KOPT-K1 (cell line): ENCODE measurements around the gene MRS2.
A peak's percentile ranks its signal among the peaks of the same experiment; 100 is the strongest.
"Not testable (repeated sequence)": the region's sequence is repeated elsewhere in the genome, so short reads cannot be mapped to it uniquely, and the experiment has no call there.

Source experiments
- H3K27ac ChIP-seq: fragments of 200-600 bp; sonication (generic); 2 replicates; pipeline ENCODE4 v1.5.1; 2016; ENCODE audit warnings: antibody characterized with exemption, mild to moderate bottlenecking, low read depth, low read length; ENCODE audit not compliant: poor library complexity, severe bottlenecking
- H3K36me3 ChIP-seq: fragments of 200-600 bp; sonication (generic); 2 replicates; pipeline ENCODE4 v1.5.1; 2017; ENCODE audit warnings: antibody characterized with exemption, mild to moderate bottlenecking, low read length, moderate library complexity; ENCODE audit not compliant: insufficient read depth
- H3K9me3 ChIP-seq: fragments of 200-600 bp; sonication (generic); 2 replicates; pipeline ENCODE4 v1.5.1; 2017; ENCODE audit warnings: antibody characterized with exemption, low read length, mild to moderate bottlenecking; ENCODE audit not compliant: insufficient read depth, poor library complexity, severe bottlenecking

MRS2 gene

DNA sequence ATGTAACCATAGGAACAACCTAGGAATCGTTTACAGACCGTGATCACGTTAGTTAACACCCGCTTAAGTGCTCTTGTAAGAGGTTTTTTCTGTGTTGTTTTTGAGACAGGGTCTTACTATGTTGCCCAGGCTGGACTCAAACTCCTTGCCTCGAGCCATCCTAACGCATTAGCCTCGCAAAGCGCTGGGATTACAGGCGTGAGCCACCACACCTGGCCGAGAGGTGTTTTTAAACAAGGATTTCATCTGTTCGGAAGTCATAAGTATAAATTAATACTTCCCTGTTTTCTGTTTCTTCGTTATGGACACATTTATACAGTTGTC lies 727 bp downstream of the MRS2 start:
- Histone ChIP-seq H3K27ac (peak overlapping the region; percentile 58), H3K36me3 (peaks cover 18% of the 10 kb centered on the region), H3K9me3 (no peaks in the 10 kb centered on the region)

DNA sequence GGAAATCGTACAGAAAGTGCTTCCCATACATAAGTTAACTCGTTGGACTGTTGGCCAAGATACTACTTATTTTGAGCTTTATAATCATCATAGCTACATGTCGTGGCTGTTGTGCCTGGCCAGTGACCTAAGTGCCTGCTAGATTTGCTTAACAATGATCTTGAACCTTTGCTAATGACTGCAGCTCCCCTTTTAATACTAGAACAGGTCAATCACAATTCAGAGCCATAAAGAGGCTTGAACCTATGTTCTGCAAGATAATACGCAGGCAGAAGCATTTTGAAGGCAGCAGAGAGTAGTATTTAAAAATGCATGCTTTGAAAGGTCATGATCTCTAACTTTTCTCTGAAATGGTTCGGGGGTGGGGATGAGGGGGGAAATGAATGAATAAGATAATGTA lies 2.5 kb downstream of the MRS2 start:
- Histone ChIP-seq H3K9me3 (no peaks in the 10 kb centered on the region), H3K27ac (no peak overlapping the region), H3K36me3 (peaks cover 32% of the 10 kb centered on the region)

DNA sequence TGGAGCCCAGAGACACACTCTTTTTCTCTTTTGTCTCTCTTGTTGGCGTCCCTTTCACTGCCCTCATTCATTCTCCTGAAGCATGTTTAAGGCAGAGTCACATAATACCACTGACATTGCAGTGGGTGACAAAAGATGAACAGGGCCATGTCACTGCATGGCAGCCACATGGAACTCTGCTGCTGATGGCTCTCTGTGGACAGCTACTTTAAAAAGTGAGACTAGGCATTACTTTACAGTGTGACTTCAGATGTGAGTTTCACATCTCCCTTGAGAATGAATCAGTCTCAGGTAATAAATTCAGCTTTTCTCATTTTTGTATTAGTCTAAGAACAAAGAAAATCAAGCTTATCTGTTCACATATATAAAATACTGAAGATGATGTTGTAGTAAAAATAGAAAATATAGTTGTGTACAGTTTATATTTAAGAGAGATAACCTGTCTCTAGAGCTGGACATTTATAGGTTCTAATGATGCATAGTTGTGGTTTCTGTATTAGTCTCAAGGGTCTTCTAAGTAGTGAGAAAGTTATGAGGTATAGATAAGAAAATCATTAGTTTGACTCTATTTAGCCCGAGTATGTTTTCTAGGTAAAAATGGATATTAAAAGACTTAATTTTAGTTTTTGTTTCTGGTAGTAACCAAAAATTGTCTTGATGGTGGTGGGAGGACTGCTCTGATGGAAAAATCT lies 6.1 kb downstream of the MRS2 start:
- no peak overlapping the region for H3K27ac ChIP-seq

DNA sequence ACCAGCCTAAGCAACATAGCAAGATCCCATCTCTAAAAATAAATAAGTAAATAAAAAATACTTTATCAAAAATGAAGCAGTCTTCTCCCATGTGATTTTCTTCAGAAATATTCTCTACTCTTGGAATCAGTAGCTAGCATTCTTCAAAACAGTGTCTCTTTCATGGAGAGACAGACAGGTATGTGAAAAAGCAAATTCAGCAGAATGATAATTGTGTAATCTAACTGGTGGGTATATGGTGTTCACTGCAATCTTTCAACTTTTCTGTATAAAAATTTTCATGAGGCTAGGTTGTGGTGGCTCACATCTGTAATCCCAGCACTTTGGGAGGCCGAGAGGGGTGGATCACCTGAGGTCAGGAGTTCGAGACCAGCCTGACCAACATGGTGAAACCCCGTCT lies 7.9 kb downstream of the MRS2 start:
- H3K36me3 ChIP-seq: peaks cover 72% of the 10 kb centered on the region

More for the DNA sequence above, 6.1 kb downstream of the MRS2 start:
- Histone ChIP-seq H3K36me3 (peaks cover 60% of the 10 kb centered on the region), H3K9me3 (no peaks in the 10 kb centered on the region)

DNA sequence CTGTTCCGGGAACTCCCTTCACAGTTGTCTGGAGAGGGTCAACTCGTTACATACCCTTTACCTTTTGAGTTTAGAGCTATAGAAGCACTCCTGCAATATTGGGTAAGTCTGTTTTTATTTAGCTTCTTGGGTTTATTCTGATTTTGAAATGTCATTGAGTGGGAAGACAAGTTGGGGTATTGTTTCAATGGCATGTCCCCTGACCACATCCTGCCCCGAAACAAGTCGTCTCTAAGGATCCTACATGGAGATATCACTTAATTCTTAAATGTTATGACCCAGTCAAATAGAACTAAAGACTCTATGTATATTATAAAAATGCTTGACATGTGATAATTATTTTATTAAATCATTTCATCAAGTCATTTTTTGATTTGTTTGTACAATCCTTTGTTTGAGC lies 9.6 kb downstream of the MRS2 start:
- peaks cover 88% of the 10 kb centered on the region for H3K36me3 ChIP-seq
- no peaks in the 10 kb centered on the region for H3K9me3 ChIP-seq
- no peak overlapping the region for H3K27ac ChIP-seq

More for the DNA sequence above, 7.9 kb downstream of the MRS2 start:
- no peaks in the 10 kb centered on the region for H3K9me3 ChIP-seq
- no peak overlapping the region for H3K27ac ChIP-seq

DNA sequence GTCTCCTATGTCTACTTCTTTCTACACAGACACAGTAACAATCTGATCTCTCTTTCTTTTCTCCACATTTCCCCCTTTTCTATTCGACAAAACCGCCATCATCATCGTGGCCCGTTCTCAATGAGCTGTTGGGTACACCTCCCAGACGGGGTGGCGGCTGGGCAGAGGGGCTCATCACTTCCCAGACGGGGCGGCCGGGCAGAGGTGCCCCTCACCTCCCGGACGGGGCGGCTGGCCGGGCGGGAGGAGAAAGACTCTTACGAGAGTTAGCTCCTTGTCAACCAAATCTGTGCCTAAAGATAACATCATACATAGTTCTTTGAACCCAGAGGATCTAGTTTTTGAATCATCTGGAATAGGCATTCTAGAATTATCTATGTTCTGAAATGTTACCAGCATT lies 11.8 kb downstream of the MRS2 start:
- peaks cover 86% of the 10 kb centered on the region for H3K36me3 ChIP-seq
- not testable (repeated sequence) for H3K27ac ChIP-seq, H3K9me3 ChIP-seq

DNA sequence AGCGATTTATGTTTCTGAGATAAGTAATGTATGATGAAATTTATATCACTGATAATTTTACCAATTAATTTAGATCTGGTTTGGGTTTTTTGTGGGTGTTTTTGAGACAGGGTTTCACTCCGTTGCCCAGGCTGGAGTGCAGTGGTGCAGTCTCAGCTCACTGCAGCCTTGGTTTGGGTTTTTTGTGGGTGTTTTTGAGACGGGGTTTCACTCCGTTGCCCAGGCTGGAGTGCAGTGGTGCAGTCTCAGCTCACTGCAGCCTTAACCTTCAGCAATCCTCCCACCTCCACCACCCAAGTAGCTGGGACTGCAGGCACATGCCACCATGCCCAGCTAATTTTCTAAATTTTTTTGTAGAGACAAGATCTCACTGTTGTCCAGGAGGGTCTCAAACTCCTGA lies 13.0 kb downstream of the MRS2 start:
- Histone ChIP-seq H3K9me3 (no peaks in the 10 kb centered on the region), H3K36me3 (peaks cover 90% of the 10 kb centered on the region), H3K27ac (no peak overlapping the region)

DNA sequence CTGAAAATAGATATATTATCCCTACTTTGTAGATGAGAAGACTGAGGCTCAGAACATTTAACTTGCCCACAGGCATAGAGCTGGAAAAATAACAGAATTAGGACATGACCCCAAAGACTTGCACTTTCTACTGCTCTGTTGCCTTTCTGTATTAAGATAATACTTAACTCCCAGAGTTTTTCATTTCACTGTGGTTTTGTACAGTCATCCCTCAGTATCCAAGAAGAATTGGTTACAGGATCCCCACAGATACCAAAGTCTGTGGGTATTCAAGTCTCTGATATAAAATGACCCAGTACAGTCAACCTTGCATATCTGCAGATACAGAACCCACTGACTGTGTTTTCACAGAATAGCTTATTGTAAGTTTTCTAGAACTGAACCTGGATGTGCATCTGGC lies 16.8 kb downstream of the MRS2 start:
- Histone ChIP-seq H3K9me3 (no peaks in the 10 kb centered on the region), H3K36me3 (peaks cover 98% of the 10 kb centered on the region), H3K27ac (no peak overlapping the region)

DNA sequence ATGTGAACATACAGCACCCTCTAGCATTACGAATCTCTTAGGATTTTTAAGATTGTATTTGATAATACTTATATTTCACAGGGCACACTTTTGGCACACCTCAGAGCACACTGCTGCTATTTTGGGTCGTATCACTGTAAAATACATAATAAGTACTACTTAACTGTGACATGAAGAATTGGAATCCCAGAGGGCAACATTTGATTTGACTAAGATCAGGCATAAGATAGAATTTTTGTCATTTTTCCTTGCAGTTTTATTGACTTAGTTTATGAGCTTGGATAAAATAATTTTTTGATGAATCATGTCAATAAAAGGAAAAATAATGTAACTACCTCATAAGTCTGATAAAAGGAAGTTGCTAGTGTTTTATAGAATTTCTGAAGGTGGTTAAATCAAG lies 22.4 kb downstream of the MRS2 start:
- Histone ChIP-seq H3K27ac (no peak overlapping the region), H3K36me3 (peaks cover 76% of the 10 kb centered on the region)

DNA sequence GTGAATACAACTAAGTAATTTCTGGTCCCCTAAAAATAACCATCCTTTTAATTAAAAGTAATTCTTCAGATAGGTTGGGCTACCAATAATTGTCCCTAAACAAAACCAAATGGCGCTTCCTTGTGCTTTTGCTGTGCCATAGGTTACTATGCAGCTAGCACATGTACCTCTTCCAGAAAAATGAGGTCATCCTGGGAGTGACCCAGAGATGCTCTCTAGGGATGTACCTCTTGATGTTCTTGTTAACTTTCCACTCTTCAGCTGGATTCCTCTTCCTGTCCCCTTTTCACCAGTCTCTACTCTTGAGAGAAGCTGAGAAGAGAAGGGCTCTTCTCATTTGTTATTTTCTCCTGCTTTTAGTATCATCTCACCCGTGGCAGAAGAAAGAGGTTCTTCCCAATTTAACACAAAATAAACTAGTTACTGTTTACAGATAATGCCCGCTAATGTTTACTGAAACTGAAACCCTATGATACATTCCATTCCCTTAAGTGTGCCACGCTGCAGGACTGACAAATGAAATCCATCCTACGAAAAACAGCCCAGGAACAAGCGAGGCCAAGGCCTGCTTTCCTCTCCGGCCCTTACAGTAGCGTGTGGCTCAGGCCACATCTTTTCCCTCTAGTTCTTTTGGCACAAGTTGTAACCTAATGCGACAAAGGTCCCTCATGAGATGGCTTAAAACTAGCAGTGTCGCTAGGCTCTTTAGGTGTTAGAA lies 24.2 kb downstream of the MRS2 start:
- Histone ChIP-seq H3K36me3 (peaks cover 58% of the 10 kb centered on the region), H3K27ac (no peak overlapping the region)

More for the DNA sequence above, 22.4 kb downstream of the MRS2 start:
- no peaks in the 10 kb centered on the region for H3K9me3 ChIP-seq

DNA sequence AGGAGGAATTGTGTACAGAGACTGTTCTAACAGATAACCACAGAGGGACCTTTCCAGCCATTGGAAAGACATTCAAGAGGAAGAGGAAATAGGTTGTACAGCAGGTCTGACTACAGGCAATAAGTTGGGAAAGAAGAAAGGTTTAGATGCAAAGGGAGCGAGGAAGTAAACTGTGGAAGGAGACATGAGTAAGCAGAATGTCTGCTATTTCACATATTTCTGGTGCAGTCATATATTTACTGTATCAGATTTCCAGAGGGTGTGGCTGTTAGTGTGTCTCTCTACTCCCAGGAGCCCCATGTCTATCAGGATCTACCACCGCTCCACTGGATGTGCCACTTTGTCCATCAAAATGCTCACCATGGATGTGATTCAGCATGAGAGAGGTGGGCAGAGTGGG lies 25.9 kb downstream of the MRS2 start:
- peaks cover 42% of the 10 kb centered on the region for H3K36me3 ChIP-seq
- H3K27ac ChIP-seq: no peak overlapping the region
- H3K9me3 ChIP-seq: no peaks in the 10 kb centered on the region

More for the DNA sequence above, 24.2 kb downstream of the MRS2 start:
- H3K9me3 ChIP-seq: no peaks in the 10 kb centered on the region

DNA sequence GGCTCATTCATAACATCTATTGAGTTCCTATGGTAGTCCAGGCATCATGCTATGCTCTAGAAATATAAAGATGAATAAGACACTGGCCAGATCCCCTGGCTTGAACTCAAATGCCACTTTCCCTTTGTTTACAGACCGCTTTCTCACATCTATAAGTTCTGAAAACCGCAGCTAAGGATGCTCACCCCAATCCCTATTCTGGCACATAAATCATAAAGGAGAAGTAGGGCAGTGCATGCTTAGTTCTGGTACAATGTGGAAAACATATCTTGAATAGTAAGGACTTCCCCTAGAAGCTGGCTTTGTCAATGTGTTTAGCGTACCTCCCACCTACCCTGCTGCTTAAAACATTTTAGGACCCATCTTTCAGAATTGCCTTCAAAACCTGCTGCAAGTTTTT lies 26.4 kb downstream of the MRS2 start:
- no peak overlapping the region for H3K27ac ChIP-seq
- peaks cover 37% of the 10 kb centered on the region for H3K36me3 ChIP-seq
- no peaks in the 10 kb centered on the region for H3K9me3 ChIP-seq

DNA sequence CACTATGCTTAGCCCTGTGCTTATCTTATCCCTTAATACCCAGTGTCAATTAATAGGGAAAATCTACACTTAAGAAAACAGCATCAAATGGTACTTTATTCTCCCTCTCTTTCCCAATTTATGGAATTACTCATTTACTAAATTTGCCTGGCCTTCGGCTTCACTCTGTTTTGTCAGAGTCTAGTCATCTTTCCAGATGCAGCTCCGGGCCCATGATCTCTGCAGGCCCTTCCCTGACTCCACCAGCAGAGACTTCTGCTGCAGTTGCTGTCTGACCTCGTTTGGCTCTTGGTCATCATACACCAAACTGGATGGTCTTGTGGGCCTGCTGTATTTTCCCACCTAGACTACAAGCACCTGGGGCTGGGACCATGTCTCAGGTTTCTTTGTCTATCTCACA lies 27.4 kb downstream of the MRS2 start:
- H3K27ac ChIP-seq: no peak overlapping the region
- no peaks in the 10 kb centered on the region for H3K9me3 ChIP-seq

DNA sequence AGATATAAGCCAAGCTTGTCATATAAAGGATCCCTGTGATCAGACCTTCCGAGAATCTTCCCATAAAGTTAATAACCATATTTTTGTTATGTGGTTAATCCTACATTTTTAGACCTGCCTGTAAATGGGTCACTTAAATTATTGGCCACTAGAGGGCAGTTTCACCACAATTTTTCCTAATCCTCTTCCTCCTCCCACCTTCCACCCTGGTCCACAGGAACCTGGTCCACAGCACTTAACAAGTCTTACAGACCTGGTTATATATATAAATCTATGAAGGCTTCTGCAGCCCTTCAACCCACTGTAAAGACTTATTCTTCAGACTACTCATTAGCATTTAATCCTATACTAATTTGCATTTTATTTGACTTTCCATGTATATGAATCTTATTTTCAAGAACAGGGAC lies 28.3 kb downstream of the MRS2 start:
- Histone ChIP-seq H3K27ac (no peak overlapping the region), H3K9me3 (no peaks in the 10 kb centered on the region), H3K36me3 (peaks cover 18% of the 10 kb centered on the region)

More for the DNA sequence above, 27.4 kb downstream of the MRS2 start:
- peaks cover 27% of the 10 kb centered on the region for H3K36me3 ChIP-seq

DNA sequence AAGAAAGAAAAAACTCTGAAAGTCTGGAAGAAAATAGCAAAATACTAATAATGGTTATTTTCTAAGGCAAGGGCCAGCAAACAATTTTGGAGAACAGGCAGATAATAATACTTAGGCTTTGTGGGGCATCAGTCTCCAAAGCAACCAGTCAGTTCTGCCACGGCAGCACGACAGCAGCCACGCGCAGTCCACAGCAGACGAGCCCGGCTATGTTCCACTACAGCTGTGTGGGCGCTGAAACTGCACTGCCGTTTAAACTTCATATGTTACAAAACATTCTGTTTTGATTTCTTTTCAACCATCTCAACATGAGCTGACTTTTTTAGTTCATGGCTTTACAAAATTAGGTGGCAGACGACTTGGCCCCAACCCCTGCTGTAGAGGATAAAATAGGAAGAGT lies 29.9 kb downstream of the MRS2 start:
- Histone ChIP-seq H3K36me3 (peaks cover 6% of the 10 kb centered on the region; the same call in 1 of the 2 replicates), H3K27ac (no peak overlapping the region), H3K9me3 (no peaks in the 10 kb centered on the region)

DNA sequence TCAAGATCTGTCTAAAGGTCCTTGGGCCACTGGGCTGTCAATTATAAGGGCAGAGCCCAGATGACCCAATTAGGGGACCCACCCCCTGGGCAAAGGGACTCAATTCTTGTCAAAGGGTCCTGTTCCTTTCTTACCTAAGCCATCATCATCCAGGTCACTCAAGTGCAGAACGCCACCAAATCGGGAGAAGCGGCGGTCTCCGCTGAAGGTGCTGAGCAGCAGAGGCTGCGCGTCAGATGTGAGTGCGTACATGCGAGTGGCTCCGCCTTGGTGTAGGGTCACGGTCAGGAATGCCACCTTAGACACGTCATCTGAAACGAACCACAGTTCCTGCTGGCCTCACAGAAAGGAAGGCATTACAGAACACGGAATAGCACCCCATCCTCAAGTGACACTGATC lies 34.2 kb downstream of the MRS2 start:
- Histone ChIP-seq H3K9me3 (no peaks in the 10 kb centered on the region), H3K36me3 (peaks cover 5% of the 10 kb centered on the region; the same call in 1 of the 2 replicates), H3K27ac (no peak overlapping the region)
